ENCODE measurements around the gene GGACT. TPM values are rescaled to one million over a fixed set of nuclear protein-coding genes. Genes with fewer than 3 reads are reported as not detected.

The GGACT gene
- total RNA-seq, 1 donor from 2014 or later: 6.1 TPM

DNA sequence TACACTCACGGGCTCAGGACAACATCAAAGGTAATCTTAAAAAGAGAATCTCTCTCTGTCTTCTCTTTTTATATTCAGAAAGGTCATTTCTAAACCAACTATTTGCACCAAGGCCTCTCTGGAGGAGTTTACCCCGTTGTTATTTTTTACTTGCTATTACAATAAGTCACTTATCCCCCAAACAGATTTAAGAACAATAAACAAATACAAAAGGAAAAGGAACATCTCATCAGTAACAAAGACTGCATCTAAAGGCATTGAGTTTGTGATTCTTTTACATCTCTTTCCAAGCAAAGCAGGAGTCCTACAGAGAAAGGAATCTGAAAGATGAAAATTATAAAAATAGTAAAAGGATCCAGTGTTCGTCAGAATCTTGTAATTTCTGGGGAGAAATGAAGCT is 75.4 kb downstream of the GGACT start:
- DNase-seq (ENCODE audit: low read depth): no peak

DNA sequence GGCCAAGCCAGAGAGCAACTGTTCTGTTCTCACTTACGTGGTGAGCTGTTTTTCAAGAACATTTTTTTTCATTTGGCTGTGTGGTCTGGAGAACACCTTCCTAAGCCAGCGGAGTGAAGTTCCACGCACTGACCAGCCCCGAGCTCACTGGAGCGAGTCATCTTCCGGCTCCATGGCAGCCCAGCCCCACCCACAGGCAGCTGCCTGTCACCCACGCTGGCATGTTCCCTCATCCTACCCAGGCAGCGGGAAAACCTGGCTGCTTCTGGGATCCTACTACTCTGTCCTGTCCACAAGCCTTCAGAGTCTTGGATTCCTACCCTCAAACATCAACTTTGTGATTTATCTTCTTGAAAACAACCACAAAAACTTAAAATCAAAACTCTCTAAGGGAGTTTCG is 76.2 kb downstream of the GGACT start:
- DNase-seq (ENCODE audit: low read depth): peak; percentile 62

DNA sequence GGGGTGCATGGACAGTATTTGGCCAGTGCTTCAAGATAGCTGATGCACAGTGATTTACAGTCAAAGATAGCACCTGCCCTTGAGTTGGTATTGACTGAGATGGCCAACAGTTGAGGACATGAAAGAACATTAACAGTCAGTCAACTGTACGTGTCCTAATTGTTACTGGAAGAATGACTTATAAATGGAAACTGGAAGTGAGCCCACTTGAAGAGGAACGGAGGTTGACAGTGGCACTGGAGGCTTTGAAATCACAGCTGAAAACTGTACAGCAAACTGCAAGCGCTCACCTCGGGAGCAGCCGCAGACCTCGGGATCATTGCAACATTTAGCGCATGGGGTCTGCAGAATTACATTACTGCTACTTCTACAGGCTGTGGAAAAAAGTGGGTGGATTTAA is 77.1 kb downstream of the GGACT start:
- DNase-seq (ENCODE audit: low read depth): no peak

DNA sequence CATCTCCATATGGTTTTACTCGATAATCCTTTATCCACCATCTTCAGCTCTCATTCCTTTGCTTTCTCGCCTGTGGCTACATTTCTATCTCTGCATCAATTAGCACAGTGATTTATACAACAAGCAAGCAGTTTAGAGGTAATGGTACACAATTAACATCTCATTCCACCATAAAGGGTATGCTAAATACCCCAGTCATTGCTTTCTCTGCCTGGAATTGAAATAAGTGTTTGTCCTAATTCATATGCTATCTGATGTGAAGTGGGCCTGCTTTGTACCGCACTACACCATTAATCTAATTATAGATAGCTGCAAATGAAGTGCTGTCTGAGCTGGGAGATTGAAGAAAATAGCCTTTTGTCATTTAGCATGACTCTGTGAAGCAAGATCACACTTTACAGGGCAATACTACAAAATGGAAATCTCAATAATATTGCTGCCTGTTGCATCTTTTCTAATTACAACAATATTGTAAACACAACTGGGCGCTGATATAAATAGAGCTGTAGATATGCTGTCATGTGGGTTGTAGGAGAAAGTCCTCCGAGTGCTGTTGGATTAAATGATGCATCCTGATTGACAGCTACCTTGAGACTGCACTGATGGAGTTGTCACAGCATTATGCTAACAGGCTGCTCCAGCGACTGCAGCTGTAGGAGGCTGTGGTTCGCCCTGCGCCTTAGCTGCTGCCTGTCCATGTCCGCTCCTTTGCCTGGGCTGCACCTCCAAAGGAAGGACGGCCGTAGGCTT is 78.2 kb downstream of the GGACT start:
- no peak for DNase-seq (ENCODE audit: low read depth)

DNA sequence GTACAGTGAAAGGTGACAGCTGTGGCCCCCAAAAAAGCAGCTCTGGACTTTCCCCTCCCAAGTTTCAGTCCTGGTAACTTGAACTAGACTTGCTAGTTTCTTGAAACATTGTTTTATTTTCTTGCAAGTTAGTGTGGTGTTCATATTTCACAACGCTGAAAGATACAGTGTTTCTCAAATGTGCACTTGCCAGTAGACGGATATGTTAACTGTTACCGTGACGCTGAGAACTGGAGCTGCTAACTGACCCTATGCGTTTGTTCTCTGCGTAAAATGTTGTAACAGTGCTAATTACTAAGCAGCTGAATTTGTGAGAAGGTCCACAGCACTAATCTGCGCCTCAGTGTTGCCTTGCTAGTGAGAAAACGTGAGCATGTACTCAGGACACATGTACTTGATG is 79.6 kb downstream of the GGACT start:
- no peak for DNase-seq (ENCODE audit: low read depth)

DNA sequence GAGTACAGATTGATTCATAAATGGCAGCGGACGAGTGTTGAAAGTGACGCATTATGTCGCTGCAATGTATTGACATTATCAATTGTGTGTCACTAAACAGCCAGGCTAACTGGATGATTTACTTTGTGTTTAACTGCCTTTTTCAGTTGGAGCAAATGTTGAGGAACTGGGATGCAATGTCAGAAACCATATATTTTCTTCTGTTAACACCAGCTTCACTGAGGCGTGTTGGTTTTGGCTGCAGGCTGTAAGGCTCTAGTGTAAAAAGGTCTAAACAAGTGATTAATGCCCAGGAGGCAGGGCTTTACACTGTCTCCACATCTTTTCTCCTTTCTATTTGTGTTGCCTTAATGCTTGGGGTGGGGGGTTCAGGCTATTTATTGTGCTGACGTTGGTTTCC is 80.1 kb downstream of the GGACT start:
- DNase-seq (ENCODE audit: low read depth): no peak

DNA sequence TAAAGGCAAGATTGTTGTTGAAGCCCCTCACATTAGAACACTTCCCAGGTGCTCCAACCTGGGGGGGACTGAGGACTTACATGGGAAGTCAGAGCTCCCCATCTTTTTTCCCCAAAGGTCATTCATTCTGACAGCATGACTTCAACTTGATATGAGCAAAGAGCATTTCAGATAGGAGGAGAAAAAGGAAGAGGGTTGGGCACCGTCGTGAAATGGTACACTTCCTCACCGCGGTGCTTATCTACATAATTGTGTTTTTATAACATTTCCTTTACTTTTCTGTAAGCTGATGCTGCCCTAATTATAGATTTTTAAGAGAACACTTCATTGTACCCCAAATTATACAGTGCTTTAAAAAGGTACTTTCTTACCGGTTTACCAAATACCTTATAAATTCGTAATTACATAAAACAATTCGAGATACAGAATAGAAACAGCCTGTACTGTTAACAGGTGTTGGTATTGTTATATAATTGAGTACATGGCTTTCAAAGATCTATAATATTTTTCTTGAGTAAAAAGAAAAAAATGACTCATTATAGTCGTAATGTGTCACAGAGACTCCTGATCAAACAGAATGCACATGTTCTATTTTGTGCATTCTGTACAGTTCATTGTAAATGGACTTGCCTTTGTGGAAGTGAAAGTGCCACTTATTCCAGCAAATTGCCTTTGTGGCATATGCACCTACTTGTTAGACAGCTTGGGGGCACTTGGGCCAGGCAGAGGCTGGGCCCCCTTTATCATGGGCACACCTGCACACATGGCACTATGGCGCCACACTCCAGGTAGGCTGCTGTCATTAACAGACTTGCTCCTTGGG is 81.8 kb downstream of the GGACT start:
- no peak for DNase-seq (ENCODE audit: low read depth)

DNA sequence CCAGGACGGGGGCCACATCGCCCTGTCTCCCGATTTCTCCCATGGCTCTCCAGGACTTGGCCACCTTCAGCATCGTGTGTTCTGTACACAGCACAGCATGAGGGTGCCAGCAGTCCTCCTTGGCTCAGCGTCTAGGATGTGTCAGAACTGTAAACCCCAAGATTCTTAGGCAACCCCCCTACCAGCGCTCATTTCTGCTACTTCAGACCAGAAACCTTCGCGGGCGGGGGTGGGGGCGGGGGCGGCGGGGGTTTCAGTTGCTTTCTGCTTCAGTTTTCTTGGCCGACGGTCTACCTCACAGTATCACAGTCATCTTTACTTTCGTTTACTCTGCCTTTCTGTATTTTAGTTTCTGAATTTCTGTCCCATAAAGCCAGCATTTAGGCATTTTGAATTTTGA is 82.4 kb downstream of the GGACT start:
- DNase-seq (ENCODE audit: low read depth): no peak

DNA sequence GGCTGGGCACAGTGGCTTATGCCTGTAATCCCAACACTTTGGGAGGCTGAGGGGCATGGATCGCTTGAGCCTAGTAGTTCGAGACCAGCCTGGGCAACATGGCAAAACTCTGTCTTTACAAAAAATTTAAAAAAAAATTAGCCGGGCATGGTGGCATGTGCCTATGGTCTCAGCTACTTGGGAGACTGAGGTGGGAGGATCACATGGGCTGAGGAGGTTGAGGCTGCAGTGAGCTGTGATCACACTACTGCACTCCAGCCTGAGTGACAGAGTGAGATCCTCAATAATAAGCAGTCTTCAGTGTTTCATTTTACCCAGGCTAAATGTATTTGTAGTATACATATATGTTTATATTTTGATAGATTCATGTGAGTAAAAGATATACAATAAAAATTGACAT is 85.0 kb downstream of the GGACT start:
- DNase-seq (ENCODE audit: low read depth): no peak

DNA sequence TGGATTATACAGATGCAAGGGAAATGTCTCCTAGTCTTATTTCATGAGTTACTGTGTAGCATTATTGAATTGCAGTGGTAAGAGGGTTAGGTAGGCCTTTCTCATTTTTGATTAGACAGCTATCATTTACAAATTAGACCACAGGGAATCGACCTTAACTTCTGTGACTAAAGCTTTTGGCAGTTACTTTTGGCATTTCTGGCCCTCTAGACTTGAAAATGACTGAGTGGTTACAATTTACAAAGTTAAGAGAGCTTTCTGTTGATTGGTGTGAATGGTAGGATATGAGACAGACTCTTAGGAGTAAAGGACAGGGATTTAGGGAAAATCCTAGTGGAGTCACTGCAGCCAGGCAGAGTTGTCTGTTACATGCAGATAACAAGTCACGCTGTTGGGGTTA is 86.1 kb downstream of the GGACT start:
- no peak for DNase-seq (ENCODE audit: low read depth)

DNA sequence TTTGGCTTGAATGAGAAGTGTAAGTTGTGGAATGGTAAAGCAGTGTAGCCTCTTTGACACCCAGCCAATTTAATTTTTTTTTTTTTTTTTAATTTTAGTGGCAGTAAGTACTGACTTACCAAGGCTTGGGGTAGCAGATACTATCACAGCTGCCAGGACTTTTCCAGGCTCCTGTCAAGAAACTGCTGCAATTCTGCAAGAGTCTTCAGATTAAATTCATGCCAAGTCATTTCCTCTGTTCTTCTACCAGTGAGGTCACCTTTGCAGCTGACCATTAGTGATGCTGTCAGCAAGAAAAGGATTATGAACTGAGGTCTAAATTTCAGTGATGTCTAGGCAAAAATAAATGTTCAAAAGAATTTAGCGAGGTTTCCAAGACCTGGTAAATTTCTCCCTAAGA is 91.2 kb downstream of the GGACT start:
- no peak for DNase-seq (ENCODE audit: low read depth)

DNA sequence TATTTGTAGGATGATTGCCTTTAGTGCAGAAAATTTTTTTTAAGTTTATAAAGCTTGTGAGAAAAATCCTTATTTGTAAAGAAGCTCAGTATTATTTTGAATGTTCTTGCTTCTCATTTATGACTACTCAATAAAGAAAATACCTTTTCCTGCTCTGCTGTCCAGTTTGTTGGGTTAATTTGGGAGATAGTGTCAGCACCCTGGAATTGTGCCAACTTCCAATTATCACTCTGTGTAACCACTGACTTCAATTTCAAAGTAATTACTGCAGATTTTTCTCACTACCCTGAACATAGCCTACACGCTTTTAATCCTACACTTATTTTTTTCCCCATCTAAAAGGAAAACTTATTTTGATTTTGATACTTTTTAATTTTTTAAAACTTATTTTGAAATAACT is 93.1 kb downstream of the GGACT start:
- no peak for DNase-seq (ENCODE audit: low read depth)

DNA sequence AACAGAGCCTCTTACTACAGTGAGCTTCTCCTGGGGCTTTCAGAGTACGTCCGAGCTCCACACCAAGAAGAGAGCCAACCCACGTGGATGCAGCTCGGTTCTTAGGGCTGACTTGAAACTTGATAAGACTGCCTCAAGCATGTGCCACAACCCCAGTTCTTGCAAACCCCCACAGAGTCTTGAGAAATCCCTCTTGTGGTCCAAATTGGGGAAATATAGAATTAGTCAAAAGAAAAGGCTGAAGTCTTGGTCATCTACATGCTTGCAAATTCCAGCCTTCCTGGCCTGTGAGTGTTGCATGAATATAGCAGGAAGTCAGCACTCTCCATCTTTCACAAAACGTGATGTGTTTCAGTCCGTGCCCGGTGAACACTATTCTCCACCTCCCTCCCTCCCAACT is 95.2 kb downstream of the GGACT start:
- DNase-seq (ENCODE audit: low read depth): no peak

DNA sequence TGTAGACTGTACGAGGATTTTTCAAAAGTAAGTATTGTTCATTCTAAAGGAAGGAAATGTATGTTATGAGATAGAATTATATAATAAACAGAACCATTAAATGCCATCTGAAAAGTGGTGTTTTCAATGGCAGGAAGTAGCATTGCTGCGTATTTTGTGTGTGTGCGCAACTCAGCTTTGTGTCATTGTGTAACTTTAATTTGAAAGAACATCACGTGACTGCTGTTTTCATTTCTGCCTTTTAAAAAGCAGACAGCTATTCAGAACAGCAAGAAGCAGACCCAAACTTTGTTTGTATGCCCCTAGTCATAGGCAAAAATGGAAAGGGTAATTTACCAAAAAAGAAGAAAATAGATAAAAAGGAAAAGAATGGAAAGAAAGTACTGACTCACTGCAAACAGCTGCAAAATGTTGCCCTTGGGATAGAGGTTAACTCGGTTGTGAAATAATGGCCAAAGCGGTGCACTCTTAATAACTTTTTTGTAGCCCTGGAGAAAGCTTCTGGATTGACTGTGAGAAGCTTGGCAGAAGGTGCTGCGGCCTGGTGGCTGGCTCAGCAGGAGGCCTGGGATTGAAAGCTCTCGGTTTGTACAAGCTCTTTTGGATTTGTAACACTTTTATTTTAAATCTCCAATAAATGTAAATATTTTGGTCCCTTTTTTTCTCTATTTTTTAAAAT is 97.3 kb downstream of the GGACT start:
- peak; percentile 71 for DNase-seq (ENCODE audit: low read depth)

DNA sequence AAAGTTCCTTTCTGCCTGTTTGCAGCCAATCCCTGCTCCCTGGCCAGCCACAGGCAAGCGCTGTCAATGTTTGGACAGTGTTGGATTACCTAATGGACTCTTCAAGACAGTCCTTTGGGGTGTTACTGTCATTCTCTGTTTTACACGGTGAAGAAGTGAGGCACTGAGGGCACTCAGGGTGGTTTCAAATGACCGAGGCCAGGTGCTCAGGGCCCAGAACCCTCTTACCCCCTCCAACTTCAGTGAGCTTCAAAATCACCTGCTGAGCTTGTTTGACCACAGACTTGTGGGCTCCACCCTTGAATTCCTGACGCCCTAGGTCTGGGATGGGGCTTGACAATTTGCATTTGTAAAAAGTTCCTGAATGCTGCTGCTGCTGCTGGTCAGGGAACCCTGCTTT is 97.9 kb downstream of the GGACT start:
- peak; percentile 28 for DNase-seq (ENCODE audit: low read depth)

DNA sequence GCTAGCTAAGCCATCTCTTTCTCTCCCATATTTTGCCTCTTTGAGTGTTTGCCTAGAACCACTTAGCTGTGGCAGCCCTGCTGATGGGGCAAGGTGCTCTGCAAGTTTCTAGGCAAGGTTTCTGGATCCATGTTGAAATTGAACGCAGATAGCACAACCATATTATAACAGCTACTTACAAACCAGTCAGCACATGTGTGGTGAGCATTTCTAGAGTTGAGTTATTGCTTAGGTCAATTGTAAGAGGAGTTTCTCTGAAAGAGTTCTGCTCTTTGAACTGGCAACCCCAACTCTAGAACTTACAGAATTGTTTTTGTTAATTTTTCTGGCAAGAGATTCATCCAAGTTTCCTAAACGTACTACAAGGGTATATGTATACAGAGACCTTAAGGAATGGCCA is 103.3 kb downstream of the GGACT start:
- DNase-seq (ENCODE audit: low read depth): no peak

DNA sequence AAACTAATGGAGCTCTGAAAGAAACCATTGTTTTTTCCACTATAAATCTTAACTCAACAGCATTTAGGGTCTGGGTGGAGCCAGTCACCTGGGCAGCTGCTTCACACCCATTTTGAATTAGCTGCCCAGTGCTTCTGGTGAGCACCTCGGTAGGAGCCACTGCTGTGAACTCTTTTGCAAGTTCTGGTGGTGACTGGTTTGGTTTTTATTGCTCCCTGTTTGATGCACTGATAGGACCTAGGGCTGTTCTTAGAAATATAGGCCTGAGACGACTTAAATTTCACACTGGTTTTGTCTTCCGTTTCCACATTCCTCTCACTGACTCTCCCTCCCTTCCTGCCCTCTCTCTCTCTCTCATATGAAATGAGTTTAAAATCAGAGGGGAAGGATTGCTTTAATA is 103.9 kb downstream of the GGACT start:
- no peak for DNase-seq (ENCODE audit: low read depth)

DNA sequence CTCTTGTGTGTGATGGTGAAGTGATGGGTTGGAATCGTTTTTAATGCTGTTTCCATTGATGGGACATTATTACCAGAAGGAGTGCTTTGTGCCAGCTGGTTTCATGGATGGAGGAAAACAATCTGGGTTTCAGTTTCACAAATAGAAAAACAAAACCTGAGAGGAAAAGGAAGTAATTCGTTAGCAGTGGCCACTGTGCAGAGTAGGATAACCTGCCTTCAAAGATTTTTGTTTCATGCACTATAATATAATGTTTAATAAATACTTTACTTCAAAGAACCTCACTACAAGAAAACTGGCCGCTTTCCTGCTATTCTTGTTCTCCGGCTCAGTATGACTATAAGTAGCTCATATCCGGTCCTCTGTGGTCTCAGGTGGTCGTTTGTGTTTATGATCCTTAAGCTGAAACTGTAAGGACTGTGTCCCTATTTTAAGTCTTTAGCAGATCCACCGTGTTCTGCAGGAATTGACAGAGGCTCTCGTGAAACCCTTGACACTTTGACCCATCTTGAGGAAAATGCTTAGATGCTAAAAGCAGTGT is 104.7 kb downstream of the GGACT start:
- no peak for DNase-seq (ENCODE audit: low read depth)

DNA sequence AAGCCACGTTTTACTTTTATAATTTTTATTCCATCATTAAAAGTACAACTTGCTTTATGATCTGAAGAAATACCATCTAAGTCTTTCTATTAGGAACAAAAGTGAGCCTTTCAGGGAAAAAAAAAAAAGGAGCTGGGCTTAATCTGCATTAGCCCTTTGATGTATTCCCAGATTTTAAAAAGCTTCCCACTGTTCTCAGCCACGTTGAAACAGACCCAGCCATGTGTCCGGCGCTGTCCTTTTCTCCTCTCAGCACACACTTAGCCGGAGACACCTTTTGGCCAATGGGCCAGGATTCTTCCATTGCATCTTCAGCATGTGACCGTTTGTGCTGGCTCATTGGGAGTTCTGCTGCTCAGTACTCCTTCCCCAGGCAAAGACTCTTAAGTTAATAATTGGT is 105.5 kb downstream of the GGACT start:
- DNase-seq (ENCODE audit: low read depth): no peak

DNA sequence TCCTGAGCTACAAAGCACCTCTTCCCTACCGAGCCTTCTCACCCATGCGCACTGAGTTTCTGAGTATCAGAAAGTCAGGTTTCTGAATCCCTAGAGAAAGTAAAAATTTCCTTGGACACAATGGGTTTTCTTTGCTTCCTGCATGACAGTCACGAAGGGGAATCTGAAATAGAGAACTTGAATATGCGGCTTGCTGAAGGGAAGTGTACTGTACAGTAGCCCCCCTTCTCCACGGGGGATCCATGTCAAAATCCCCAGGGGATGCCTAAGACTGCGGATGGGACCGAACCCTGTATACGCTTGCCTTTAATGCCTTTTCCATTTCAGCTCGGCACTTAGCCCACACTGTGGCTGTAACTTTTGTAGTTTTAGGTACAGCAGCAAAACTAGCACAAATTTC is 107.9 kb downstream of the GGACT start:
- no peak for DNase-seq (ENCODE audit: low read depth)
